Fibroblast of skin of right biceps (primary cell): ENCODE results near the gene ZDHHC8.
A peak's percentile ranks its signal among the peaks of the same experiment; 100 is the strongest.

ENCODE experiments used
- DNase-seq: peaks from one replicate; pipeline ENCODE4 v3.0.0-alpha.2; 2013

ZDHHC8 gene

DNA sequence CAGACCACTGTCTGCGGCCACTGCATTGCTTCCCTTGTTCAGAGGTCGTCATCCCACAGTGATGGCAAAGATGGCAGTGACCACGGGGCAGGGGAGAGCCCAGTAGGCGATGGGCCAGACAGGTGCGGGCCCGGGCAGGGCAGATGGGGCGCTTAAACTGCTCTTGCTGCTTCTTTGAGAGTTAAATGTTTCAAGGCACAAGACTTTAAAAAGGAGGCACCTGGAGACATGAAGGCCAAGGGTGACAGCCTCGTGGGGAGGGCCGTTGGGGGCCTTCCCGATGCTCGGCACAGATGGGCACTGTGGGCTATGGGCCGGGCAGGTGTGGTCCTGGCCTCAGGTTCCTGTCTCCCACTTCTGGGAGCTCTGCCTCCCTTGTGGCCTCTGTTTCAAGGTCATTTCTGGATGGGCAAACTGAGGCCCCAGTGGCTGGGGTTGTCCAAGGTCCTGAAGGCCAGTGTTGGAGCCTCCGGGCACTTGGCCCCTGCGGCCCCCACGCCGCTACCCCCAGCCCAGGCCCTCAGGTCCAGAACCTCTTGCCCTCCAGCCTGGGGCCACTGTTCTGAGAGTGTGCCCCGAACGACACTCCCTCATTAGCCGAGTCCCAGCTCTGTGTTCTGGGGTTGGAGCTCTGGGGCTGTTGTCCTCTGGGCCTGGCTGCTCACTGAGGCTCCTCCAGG lies 36.2 kb downstream of the ZDHHC8 start:
- DNase-seq, result no peak

DNA sequence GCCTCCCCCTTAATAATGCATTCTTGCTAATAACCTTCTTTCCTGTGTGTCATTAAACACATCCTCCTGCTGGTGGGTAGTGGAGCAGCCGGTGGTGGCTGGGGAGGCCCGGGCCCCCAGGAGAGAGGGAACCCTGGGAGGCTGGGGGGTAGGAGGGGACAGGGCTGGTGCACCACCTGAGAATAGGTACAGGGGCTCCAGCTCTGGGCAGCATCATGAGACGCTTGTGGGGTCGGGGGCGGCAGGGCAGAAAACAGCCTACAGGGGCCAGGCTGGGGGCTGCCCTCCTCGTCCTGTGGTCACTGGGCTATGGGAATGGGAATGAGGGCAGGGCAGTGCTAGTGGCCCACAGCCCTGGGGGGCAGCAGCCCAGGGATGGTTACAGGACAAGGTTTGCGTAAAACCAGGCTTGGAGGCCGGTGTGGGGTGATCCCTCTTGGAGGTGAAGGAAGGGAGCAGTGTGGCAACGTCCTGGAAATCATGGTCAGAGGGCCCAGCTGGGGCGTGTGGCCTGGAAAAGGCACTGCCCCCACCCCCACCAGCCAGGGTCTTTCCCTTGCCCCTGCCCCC lies 37.7 kb downstream of the ZDHHC8 start:
- DNase-seq, result no peak

DNA sequence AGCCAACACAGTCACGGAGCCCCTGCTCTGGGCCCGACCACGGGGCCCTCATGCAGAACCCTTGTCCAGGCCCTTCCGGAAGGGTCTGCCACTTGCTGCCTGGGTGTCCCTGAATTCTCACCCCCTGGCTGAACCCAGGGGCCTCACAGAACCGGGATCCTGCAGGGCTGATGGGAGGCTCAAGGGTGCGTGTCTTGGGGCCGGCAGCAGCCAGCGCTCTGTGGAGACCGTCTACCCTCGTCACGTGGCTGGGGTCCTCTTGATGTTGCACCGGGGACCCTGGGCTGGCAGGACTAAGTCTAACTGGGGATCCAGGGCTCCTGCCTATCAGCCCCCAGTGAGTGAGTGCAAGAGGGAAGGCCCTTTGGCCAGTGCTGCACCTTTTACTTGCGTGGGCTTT lies 38.6 kb downstream of the ZDHHC8 start:
- DNase-seq, result no peak

DNA sequence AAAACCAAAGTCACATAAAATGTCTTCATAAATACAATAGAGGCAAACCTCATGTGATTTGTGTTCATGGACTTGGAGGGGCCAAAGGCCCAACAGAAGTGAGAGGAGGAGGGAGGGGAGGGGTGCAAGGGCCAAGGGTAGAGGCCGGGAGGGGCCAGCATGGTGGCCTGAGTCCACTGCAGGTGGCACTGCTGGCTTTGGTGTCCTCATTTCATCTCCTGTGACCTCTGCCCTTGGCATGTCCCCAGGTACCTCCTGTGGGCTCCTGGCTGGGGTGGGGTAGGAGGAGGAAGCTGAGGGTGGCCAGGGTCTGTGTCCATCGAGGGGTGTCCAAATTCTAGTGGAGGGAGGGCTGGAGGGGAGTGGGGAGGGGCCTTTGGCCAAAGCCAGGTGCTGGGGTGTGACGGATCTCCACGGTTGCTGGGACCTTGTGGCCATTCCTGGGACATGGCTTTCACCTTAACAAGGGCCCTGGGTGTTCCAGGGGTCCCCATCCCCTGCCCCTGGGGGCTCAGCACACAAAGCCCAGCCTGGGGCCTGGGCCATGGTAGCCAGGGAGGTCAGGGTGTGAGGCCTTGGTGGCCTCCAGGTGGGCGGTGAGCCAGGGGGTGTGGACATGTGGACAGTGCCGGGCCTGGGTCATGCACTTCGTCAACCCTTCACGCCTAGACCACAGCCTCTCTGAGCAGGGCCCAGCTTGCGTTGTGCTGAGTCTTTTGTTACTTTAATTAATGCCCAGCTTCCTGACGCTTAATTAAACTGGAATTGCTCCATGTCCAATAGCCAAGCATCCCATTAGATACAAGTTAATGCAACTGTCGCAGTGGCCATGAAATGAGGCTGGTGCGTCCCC lies 39.9 kb downstream of the ZDHHC8 start:
- no peak for DNase-seq

DNA sequence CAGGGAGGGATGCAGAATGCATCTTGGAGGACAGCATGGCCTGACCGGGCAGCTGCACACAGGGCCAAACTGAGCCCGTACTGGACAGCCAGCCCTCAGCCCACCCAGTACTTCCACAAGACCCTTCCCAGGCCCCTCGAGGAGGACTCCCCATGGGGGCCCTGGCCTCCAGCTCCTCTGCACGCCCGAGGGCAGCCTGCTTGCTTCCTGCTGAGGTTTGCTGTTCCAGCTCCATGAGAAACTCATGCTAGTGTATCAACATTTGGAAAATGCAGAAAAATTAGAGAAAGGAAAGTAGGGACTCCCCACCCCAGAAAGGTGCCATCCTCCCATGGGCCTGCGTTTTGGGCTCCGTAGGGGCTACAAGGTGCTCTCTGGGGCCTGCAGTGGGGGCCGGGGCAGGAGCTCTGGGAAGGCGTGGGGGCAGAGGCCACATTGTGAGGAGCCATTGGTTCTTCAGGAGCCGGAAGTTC lies 40.6 kb downstream of the ZDHHC8 start:
- DNase-seq, result no peak

DNA sequence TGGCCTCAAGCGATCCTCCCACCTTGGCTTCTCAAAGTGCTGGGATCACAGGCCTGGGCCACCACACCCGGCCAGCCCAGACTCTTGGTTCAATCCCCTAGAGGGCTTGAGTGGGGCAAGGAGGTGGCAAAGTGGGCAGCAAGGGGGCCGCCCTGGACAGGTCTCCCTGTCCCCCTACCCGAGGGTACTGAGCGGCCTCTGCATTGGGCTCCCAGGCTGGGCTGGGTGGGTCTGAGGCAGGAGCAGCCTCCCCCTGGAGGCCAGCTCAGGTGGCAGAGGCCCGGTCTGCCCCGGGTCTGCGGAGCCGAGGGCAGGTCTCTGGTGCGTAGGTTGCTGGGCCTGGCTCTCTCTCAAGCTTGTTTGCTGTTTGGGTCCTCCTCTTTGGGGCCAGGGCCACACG lies 41.6 kb downstream of the ZDHHC8 start:
- no peak for DNase-seq

DNA sequence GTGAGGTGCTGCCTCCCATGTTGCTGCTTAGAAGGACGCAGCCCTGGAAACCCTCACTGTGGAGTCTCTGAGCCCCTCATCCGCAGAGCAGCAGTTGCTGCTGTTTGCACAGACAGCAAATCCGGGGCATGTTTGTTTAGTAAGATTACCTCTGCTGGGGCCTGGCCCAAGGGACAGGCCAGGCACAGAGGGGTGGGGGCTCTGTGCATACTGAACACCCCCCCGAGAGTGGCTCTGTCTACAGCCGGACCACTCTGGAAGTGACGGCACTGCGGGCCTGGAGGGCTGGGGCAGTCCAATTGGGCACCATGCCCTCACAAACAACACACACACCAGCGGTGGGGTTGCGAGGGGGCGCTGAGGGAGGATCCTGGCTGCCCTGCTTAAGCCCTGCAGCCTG lies 42.2 kb downstream of the ZDHHC8 start:
- DNase-seq, result no peak

DNA sequence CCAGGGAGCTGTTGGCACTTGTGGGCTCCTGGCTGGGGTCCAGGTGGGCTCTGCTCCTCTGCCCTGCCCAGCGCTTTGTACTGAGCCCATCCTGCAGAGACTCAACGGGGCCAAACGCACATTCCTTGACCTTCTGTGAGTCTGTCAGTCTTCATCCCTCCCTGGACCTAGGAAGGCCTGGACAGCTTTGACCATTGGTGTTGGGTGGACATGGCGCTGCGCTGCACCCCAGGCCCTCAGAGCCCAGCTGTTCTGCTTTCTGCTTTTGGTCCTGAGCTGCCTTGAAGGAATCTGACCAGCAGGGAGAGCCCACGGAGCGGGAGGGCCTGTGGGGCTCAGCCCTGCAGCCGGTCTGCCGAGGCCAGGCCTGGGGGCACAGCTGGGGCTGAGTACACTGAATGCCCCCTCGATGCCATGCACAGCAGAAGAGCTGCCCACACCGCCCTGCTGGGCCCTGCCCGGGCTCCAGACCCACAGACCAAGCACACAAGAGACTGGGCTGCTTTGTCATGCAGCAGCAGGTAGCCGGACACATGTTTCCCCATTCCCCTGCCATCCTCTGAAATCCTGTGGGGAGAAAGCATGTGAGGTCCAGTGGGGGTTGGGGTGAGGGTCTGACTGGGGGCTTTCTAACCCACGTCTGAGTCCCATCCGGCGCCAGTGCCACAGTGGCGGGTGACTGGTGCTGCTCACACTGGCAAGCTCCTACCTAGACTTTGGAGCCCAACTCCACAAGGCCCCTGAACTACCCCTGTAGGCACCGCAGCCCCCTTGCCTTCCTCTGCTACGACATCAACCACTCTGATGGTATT lies 43.4 kb downstream of the ZDHHC8 start:
- no peak for DNase-seq

DNA sequence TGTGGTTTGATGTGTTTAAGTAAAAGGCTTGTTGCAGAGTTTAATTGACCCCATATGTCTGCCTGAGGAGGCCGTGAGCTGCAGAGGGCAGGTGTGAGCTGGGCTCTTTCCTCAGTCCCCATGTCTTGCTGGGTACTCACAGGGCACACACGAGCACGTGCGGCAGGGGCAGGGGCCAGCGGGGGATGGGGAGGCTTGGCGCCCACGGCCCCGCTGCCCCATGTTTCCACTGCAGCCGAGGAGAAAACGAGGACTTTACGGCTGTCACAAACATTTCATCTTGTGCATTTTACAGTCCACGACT lies 43.9 kb downstream of the ZDHHC8 start:
- peak; percentile 54 for DNase-seq

DNA sequence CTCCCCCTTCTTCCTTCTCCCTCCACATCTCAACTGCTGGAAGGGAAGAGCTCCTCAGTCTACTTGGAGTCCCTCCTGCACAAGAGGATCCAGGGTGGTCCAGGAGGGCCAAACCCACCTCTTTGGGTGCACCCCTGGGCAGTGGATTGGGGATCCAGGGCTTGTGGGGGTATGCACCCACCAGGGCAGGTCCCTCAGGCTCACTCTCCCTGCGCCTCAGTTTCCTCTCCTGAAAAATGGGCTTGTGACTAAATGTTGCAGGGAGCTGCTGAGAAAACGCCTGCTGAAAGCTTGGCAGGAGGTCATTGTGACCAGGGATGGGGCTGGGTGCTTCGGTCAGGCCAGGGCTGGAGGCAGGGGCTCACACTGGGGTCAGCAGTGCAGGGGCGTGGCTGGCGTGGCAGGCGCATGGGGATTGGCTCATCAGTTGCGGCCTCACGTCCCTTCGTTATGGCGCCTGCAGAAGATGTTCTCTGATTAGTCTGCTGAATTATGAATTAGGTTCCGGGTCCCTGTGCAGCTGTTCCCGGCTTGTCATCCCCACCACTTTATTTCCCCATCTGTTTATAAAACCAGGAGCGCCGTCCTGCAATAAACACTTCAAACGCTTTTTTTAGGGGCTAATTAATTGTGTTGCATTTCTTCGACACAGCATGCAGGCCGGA lies 44.9 kb downstream of the ZDHHC8 start:
- no peak for DNase-seq

DNA sequence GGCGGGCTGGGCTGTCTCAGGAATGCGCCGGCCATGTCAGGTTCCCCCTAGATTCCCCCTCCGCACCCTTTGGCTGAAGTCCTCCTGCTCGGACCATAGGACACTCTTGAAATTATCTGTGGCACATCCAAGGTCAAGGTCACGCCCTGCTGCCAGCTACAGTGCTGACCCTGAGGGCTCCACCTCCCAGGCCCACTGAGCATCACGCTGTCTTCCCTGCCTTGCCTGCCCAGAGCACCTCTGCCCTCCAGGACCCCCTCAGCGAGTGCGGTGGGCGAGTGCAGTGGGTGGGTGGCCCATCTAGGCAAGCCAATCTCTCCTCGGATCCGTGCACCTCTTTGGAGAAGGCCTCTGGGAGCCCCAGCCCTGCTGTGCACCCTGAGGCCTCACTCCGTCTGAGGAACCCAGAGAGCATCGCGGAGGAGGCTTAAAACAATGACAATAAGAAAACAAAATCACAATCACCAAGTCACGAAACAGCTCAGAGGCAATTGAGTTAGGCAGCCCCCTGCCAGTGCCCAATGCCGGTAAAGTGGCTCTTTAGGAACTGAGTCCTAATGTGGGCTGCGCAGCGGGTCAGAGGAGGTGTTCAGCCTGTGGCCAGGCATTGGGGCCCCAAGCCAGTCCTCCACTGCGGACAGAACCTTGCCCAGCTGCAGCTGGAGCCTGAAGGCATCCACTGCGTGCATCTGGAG lies 45.8 kb downstream of the ZDHHC8 start:
- DNase-seq, result no peak

DNA sequence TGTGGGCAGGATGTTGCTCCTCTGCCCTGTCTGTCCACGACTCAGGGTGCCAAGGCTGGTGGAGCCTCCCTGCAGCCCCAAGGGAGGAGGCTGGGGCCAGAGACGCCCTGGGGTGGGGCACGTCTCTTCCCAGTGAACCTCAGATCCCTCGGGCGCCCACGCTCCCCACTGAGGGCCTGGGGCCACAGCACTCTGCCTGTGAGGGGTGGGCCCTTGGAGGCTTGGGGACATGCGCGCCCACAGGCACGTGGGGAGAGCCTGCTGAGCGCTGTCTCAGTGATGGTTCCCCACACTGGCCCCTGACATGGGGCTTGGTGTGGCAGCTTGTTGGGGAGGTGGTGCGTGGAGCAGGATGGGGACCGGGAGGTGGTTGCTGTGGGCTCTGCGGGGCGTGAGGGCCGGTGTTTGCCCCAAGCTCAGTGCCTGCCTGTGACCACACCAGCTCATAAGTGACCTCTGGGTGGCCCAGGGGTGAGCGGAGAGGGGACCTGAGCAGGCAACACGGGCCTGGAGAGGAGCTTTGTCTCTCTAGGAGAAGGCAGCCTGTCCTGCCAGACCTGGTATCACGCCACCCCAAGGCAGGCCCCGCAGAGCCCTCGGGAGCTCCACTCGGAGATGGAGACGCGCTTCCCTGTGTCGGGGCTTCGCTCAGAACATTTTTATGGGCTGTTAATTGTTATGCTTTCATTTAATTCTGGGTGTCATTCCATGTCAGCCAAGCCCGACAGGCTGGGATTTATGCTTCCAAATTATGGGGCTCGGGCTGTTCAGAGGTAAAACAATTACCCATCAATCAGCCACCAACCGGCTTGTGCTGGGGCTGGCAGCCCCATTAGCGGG lies 46.7 kb downstream of the ZDHHC8 start:
- no peak for DNase-seq

DNA sequence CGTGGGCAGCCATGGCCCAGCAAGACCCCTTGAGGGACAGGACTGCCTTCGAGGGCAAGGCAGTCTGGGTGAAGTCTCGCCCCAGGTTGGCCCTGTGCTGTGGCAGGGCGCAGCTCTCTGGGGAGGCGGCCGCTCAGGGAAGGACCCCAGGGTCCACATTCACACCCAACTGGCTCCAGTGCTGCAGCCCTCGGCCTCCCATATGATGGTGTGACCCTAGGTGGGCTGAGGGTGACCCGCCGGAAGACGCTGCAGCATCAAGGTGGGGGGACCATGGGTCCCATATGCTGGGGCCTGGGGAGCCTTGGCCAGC lies 47.3 kb downstream of the ZDHHC8 start:
- DNase-seq, result no peak

DNA sequence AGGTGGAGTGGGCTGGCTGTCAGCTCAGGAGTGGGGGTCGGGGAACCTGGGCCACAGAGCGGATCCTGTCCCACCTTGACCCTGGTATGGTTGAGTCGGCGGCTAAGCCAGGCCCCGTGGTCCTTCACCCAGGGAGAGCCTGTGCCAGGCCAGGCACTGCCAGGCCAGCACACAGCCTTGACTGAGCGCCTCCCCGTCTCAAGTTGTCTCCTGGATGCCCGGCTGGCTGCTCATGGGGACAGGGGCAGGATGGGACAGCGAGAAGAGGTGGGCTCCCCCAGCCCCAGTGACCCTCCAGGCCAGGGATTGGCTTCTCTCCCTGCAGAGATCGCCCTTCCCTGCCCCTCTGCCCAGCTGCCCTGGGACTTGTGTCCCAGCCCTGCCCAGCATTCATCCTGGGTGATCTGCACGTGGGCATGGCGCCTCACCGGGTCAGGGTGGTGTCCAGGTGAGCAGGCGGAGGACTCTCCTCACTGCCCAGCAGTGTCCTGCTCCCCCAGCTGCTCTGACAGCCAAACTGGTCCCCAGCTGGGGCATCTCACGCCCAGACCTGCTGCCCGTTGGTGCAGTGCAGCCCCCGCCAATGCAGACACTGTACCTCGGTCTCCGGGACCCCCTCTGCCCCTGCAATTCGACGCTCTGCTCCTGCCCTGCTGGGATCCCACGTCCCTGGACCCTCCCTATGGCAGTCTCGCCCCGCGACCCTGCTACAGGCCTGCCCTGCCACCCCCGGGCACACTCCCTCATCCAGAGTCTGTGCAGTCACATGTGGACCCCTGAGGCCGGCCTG lies 48.0 kb downstream of the ZDHHC8 start:
- no peak for DNase-seq

DNA sequence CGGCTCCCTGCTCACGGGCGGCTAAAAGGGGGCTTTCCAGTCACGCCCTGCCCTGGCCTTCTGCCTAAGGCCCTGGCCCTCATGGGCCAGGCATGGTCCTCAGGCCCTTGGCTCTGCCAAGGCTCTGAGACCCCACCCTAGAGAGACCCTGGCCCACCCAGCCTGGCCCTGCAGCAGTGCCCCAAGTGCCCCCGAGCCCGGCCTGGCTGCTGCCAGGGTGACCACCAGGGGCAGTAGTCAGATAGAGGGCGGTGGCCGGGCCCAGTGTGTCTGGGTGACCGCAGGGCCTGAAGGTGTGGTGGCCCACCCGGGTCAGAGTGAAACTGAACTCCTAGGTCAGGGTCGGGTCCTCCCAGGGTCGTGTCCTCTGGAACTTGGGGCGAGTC lies 48.6 kb downstream of the ZDHHC8 start:
- DNase-seq, result no peak

DNA sequence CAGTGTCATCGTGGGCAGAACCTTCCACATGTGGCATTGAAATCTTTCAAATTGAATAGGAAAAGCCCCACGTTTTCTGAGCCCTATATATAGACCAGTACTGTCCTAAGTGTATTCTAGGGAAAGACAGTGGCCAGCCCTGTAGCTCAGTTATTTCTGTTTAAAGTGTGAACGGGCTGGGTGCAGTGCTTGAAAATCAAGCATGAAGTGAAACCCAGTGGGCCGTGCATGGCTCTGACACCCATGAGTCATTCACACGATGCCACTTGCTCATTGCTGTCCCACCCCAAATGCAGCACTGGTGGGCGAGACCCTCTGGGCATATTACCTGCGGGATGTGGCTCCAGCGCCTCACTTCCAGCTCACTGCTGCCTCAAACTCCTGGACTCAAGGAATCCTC lies 49.0 kb downstream of the ZDHHC8 start:
- no peak for DNase-seq

DNA sequence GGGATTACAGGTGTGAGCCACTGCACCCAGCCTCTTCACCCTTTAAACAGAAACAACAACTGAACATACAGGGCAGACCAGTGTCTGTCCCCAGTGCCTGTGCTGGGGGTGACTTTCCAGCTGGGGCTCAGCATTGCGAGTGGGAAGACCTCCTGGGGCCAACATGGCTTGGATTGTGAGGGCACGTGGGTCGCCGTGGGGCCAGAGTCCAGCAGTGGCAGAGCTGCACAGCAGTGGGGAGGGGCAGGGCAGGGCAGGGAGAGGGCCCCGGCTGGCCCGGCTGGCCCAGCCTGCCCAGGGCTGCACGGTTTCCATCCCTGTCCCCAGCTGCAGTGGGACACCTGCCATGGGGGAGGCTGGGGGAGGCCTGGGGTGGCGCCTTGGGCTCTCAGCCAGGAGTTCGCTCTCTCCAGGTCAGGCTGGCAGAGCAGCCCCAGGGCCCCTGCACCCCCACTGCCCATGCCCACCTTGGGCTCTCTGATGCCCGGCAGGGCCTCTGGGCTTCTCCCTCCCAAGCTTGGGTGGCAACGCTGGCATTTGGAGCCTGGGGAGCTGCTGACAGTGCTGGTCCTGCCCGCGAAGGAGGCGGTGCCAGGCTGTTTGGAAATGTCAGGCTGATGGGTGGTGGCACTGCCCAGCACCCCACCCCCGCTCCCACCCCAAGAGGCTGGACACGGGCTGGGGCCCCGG lies 49.7 kb downstream of the ZDHHC8 start:
- no peak for DNase-seq

DNA sequence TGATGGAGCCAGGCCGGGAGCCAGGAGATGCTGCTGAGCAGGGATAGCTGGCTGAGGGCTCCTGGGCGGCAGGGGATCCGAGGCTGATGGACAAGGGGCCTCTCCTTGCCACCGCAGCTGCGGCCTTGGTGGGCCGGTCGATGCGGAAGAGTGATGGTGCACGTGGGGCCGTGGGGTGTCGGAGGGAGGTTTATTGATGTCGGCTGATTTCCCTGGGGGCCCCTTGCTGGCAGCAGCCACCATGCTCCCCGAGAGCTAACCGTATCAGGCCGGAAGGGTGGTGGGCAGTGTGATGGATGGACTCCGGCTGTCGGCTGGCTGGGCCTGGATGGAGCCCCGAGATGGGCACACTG lies 50.3 kb downstream of the ZDHHC8 start:
- DNase-seq, result no peak

DNA sequence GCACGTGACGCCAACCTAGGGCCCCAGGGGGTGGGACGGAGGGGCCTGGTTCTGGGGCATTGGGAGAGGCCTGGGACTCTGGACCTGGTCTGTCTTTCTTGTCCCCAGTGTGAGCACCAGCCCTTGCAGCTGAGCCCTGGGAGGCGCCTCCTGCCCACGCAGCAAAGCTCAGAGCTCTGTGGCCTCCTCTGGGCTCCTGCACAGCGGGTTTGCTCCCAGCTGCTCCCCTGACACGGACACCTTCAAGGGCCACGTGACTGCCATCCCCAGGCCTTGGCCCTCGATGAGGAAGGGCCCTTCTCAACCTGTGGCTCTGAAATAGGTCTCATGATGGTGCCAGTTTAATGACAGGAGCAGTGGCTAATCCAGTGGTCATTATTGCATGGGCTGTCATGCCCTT lies 50.8 kb downstream of the ZDHHC8 start:
- DNase-seq, result no peak

DNA sequence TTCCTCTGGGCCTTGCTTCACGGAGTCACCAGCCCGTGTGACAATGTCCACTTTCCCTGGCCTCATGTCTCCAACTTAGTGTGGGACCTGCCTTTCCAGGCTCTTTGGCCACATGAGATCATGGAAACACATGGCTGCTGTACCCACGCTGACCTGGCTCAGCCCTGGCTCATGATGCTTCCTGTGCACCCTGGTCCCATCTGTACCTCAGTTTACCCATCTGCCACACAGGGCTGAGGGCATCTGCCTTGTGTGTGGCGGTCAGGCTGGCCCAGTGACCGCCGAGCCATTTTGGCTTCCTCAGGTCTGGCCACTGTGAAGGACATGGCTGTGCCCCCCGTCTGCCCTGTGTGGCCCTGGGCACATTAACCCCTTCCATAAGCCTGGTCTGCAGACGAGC lies 51.5 kb downstream of the ZDHHC8 start:
- DNase-seq, result no peak
